SK-N-SH treated with all-trans-retinoic acid at 6 μM for 48 hours (cell line): ENCODE data around the gene ANKRD17.

Experiments
- CSRNP3 ChIP-seq: fragments of 250-450 bp; sonication (Bioruptor Pico); IDR thresholded peaks from 2 replicates; pipeline ENCODE4 v1.5.1; 2021; ENCODE audit warnings: mild to moderate bottlenecking, moderate library complexity
- OSR1 ChIP-seq: fragments of 250-450 bp; sonication (Bioruptor Pico); IDR thresholded peaks from 2 replicates; pipeline ENCODE4 v1.8.0; 2022; ENCODE audit warnings: moderate library complexity, mild to moderate bottlenecking, inconsistent platforms
- PATZ1 ChIP-seq: fragments of 250-450 bp; sonication (Bioruptor Pico); IDR thresholded peaks from 2 replicates; pipeline ENCODE4 v1.8.0; 2020; ENCODE audit warnings: mild to moderate bottlenecking, moderate library complexity, borderline replicate concordance
- RARB ChIP-seq: fragments of 250-450 bp; sonication (Bioruptor Pico); IDR thresholded peaks from 2 replicates; pipeline ENCODE4 v1.8.0; 2021; ENCODE audit warnings: mild to moderate bottlenecking, moderate library complexity
- ZC3H10 ChIP-seq: fragments of 250-450 bp; sonication (Bioruptor Pico); IDR thresholded peaks from 2 replicates; pipeline ENCODE4 v1.5.1; 2021; ENCODE audit warnings: mild to moderate bottlenecking, moderate library complexity
- ZFP3 ChIP-seq: fragments of 250-450 bp; sonication (Bioruptor Pico); IDR thresholded peaks from 2 replicates; pipeline ENCODE4 v1.5.0; 2020; ENCODE audit warnings: mild to moderate bottlenecking, moderate library complexity

- no peak for TF ChIP-seq ZC3H10 (CRISPR knock-in tag)
- TF ChIP-seq CSRNP3: no peak
- no peak for TF ChIP-seq ZFP3 (CRISPR knock-in tag)
- no peak for TF ChIP-seq OSR1
- no peak for TF ChIP-seq RARB (CRISPR knock-in tag)
- TF ChIP-seq PATZ1 (CRISPR knock-in tag): no peak
Observed at GRCh38 chr4:73259571-73260090, 1.0 kb upstream of the ANKRD17 start.
